Measurements from ENCODE around the gene TEX14.

GRCh38 chr17:58640202-58640601, 51.6 kb downstream of the TEX14 start:
- TF ChIP-seq POLR2A (IDR thresholded peaks at IDR 0.05) (no peak), CTCF (IDR thresholded peaks at IDR 0.05) (no peak)
